ENCODE measurements around the gene MAIP1.

Gene MAIP1

GRCh38 chr2:199914372-199914958, 40.9 kb upstream of the MAIP1 start:
- no peak overlapping the region for H3K27ac ChIP-seq
- no peak for TF ChIP-seq CTCF (IDR thresholded peaks at IDR 0.05; ENCODE audit: low read depth, low read length)
- DNase-seq: no peak
- H3K9me3 ChIP-seq (ENCODE audit: severe bottlenecking): peaks cover 3% of the 10 kb centered on the region
- H3K4me3 ChIP-seq (ENCODE audit: low read depth, low read length): no peak overlapping the region
- peaks cover 63% of the 10 kb centered on the region for H3K36me3 ChIP-seq
- no peaks in the 10 kb centered on the region for H3K27me3 ChIP-seq (ENCODE audit: insufficient read depth, low read depth, severe bottlenecking)

DNA sequence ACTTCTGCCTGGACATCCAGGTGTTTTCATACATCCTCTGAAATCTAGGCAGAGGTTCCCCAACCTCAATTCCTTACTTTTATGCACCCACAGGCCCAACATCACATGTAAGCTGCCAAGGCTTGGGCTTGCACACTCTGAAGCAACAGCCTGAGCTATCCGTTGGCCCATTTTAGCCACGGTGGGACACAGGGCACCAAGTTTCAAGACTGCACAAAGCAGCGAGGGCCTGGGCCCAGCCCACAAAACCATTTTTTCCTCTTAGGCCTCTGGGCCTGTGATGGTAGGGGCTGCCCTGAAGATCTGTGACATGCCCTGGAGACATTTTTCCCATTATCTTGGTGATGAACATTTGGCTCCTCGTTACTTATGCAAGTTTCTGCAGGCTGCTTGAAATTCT, 38.4 kb upstream of the MAIP1 start:
- Histone ChIP-seq H3K36me3 (peaks cover 69% of the 10 kb centered on the region), H3K27me3 (ENCODE audit: insufficient read depth, low read depth, severe bottlenecking) (no peaks in the 10 kb centered on the region), H3K27ac (no peak overlapping the region), H3K9me3 (ENCODE audit: severe bottlenecking) (peaks cover 3% of the 10 kb centered on the region), H3K4me3 (ENCODE audit: low read depth, low read length) (no peak overlapping the region)
- DNase-seq: no peak
- no peak for TF ChIP-seq CTCF (IDR thresholded peaks at IDR 0.05; ENCODE audit: low read depth, low read length)

DNA sequence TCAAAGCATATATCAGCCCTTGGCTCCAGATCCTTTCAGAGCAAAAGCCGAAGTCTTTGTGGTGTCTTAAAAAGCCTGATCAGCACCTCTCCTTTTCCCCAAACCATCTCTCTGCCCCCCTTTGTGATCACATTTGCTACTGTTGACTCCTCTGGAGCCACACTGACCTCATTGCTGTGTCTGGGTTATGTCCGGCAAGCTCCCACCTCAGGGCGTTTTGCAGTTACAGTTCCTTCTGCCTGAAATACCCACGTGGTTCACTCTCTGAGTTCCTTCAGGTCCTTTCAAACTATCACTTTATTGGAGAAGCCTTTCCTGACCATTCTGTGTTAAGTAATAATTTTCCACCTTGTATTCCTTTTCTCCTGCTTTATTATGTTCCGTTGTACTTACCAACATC, 32.5 kb upstream of the MAIP1 start:
- H3K27me3 ChIP-seq (ENCODE audit: insufficient read depth, low read depth, severe bottlenecking): no peaks in the 10 kb centered on the region
- H3K36me3 ChIP-seq: peaks cover 40% of the 10 kb centered on the region
- H3K4me3 ChIP-seq (ENCODE audit: low read depth, low read length): no peak overlapping the region
- TF ChIP-seq CTCF (IDR thresholded peaks at IDR 0.05; ENCODE audit: low read depth, low read length): no peak
- DNase-seq: no peak
- H3K27ac ChIP-seq: no peak overlapping the region
- no peaks in the 10 kb centered on the region for H3K9me3 ChIP-seq (ENCODE audit: severe bottlenecking)

DNA sequence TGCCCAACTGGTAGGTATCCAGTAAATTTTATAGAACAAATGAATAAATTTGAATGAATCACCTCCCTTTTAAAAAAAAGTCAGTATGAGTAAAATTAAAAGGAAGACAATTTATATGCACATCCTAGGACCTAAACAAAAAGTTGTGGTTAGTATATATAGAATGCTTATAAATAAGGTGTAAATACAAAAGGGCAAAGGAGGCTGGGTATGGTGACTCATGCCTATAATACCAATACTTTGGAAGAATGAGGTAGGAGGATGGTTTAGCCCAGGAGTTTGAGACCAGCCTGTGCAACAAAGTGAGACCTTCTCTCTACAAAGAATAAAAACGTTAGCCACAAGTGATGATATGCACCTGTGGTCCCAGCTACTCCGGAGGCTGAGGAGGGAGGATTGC, 31.5 kb upstream of the MAIP1 start:
- no peak for TF ChIP-seq CTCF (IDR thresholded peaks at IDR 0.05; ENCODE audit: low read depth, low read length)
- no peaks in the 10 kb centered on the region for H3K27me3 ChIP-seq (ENCODE audit: insufficient read depth, low read depth, severe bottlenecking)
- no peak overlapping the region for H3K27ac ChIP-seq
- H3K36me3 ChIP-seq: peaks cover 29% of the 10 kb centered on the region
- no peak overlapping the region for H3K4me3 ChIP-seq (ENCODE audit: low read depth, low read length)
- no peak for DNase-seq
- H3K9me3 ChIP-seq (ENCODE audit: severe bottlenecking): no peaks in the 10 kb centered on the region

DNA sequence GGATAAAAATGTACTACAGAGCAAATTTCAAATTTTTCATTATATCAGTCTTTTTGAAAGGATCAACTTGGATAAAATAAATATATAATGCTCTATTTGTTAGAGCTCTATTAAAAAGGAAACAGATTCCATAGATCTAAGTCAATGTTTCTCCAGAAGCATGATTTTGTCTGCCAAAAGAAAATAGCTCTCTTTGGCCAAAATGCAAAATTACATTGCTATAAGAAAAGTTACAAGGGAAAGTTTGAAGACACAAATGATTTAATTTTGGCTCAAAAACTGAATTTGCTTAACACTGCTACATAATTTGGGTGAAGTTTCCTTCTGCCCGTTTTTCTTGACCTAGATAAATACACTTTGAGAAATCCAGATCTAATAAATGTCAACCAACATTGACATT, 28.6 kb upstream of the MAIP1 start:
- H3K27me3 ChIP-seq (ENCODE audit: insufficient read depth, low read depth, severe bottlenecking): no peaks in the 10 kb centered on the region
- no peaks in the 10 kb centered on the region for H3K9me3 ChIP-seq (ENCODE audit: severe bottlenecking)
- DNase-seq: no peak
- no peak overlapping the region for H3K4me3 ChIP-seq (ENCODE audit: low read depth, low read length)
- no peak for TF ChIP-seq CTCF (IDR thresholded peaks at IDR 0.05; ENCODE audit: low read depth, low read length)
- peaks cover 21% of the 10 kb centered on the region for H3K36me3 ChIP-seq
- H3K27ac ChIP-seq: no peak overlapping the region

GRCh38 chr2:199928226-199928625, 27.2 kb upstream of the MAIP1 start:
- H3K9me3 ChIP-seq (ENCODE audit: severe bottlenecking): no peaks in the 10 kb centered on the region
- peaks cover 32% of the 10 kb centered on the region for H3K36me3 ChIP-seq
- no peak overlapping the region for H3K27ac ChIP-seq
- H3K27me3 ChIP-seq (ENCODE audit: insufficient read depth, low read depth, severe bottlenecking): no peaks in the 10 kb centered on the region
- DNase-seq: no peak
- no peak overlapping the region for H3K4me3 ChIP-seq (ENCODE audit: low read depth, low read length)
- no peak for TF ChIP-seq CTCF (IDR thresholded peaks at IDR 0.05; ENCODE audit: low read depth, low read length)
